GM19324 (cell line): ENCODE results near the gene PANX1.
"Not testable (repeated sequence)": the region's sequence is repeated elsewhere in the genome, so short reads cannot be mapped to it uniquely, and the experiment has no call there.

ENCODE experiments used
- ATAC-seq: cut with Tn5 transposase; IDR thresholded peaks from one replicate; pipeline ENCODE4 v1.9.1; 2021; ENCODE audit warnings: mild to moderate bottlenecking, moderate library complexity; ENCODE audit not compliant: unreplicated experiment, low FRiP score

PANX1 gene, protein sequence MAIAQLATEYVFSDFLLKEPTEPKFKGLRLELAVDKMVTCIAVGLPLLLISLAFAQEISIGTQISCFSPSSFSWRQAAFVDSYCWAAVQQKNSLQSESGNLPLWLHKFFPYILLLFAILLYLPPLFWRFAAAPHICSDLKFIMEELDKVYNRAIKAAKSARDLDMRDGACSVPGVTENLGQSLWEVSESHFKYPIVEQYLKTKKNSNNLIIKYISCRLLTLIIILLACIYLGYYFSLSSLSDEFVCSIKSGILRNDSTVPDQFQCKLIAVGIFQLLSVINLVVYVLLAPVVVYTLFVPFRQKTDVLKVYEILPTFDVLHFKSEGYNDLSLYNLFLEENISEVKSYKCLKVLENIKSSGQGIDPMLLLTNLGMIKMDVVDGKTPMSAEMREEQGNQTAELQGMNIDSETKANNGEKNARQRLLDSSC

GRCh38 chr11:94128746-94129511 lies at the start of gene PANX1:
PANX1 (plus strand) TSS chr11:94128841; CDS start chr11:94129313, 472 bp downstream.
- ATAC-seq: peak; percentile 91

DNA sequence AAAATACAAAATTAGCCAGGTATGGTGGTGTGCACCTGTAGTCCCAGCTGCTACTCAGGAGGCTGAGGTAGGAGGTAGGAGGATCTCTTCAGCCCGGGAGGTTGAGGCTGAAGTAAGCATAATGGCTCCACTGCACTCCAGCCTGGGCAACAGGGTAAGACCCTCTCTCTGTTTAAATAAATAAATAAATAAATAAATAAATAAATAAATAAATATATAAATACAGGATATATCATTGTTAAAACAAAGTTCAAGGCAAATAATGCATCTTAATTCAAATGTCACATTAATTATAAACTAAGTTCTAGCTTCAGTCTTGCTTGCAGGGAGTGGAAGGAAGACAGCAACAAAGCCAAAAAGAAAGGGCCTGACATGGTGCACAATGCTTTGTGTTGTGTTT lies 44.5 kb upstream of the PANX1 start:
- ATAC-seq: no peak

GRCh38 chr11:94088906-94089305 lies 39.7 kb upstream of the PANX1 start:
- no peak for ATAC-seq

DNA sequence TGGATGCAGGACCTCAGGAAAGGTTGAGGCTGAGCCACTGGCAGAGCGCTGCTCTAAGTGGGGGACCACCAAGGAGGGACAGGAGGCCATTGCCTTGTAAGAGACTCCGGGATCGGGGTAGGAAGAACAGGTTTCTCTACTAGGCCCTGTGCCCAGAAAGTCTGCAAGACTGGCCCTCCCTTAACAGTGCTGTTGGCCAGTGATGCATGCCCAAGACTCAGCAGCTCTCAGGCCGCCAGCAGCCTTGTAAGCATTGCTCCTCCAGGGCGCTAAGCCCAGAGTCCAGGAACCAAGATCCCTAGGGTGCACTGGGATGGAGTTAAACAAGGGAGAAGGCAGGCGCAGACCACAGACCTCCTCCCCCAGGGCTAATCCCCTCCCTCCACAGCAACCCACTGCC lies 39.3 kb upstream of the PANX1 start:
- no peak for ATAC-seq

GRCh38 chr11:94090401-94090800 lies 38.2 kb upstream of the PANX1 start:
- no peak for ATAC-seq

GRCh38 chr11:94091091-94091490 lies 37.5 kb upstream of the PANX1 start:
- ATAC-seq: no peak

- no peak for ATAC-seq
Observed at GRCh38 chr11:94100253-94100652, 28.4 kb upstream of the PANX1 start.

GRCh38 chr11:94103471-94103870 lies 25.2 kb upstream of the PANX1 start:
- ATAC-seq: no peak

GRCh38 chr11:94104734-94105133 lies 23.9 kb upstream of the PANX1 start:
- no peak for ATAC-seq

GRCh38 chr11:94106716-94107115 lies 21.9 kb upstream of the PANX1 start:
- ATAC-seq: no peak

DNA sequence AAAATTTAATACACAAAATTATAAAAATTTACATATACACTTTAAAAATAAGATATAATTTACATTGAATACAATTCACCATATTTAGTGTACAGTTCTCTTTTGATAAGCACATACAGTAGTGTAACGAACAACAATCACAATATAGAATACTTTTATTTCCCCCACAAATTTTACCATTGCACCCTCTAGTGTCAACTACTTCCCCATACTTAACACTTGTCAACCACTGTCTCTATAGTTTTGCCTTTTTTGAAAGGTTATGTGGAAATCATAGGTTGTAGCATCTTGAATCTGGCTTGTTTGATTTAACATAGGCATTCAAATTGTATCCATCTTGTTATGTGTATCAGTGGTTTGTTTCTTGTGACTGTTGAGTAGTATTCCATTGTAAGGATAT lies 21.3 kb upstream of the PANX1 start:
- no peak for ATAC-seq

- ATAC-seq: no peak
Observed at GRCh38 chr11:94111241-94111640, 17.4 kb upstream of the PANX1 start.

DNA sequence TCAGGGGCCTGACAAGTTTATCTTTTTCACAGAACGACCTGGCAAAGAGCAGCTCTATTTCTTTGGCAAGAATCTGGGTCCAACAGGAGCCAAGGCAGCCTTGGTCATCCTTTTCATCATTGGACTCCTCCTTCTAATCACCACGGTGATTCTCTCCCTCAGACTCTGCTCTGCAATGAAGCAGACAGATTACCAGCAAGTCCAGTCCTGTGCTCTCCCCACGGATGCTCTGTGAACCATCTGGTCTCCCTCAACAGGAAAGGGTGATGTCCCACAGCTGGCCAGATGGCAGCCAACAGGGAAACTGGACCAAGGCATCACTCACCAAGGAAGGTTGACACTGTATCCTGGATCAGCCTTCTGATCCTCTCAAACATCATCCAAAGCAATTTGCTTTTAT lies 17.0 kb upstream of the PANX1 start:
- no peak for ATAC-seq

GRCh38 chr11:94112206-94112953 lies 16.3 kb upstream of the PANX1 start:
- no peak for ATAC-seq

DNA sequence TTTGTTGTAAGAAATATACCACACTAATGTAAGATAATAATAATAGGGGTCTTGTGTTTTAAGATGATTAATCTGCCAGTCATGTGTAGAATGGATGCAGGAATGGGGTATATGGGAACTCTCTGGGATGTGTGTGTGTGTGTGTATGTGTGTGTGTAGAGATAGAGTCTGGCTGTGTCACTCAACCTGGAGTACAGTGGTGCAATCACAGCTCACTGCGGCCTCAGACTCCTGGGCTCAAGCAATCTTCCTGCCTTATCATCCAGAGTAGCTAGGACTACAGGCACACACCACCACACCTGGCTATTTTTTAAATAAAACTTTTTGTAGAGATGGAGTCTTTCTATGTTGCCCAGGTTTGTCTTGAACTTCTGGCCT lies 11.5 kb upstream of the PANX1 start:
- no peak for ATAC-seq

DNA sequence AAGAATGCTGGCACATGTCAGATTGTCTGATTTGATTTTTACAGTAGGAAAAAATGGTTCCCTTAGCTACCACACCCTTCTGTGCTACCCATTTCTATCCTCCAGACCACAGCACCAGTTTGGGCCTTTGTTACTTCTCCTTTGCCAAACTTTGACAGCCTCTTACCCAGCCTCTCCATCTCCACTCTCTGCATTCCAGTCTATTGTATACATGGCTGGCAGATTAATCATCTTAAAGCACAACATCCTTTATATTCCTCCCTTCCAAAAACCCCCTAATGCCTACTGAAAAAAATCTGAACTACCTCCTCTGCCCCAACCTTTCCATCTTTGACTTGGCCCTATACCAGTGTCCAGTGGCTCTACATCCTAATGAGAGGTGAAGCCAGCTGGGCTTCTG lies 10.8 kb upstream of the PANX1 start:
- no peak for ATAC-seq

GRCh38 chr11:94119676-94120075 lies 9.0 kb upstream of the PANX1 start:
- ATAC-seq: not testable (repeated sequence)

- ATAC-seq: not testable (repeated sequence)
Observed at GRCh38 chr11:94120516-94120915, 8.1 kb upstream of the PANX1 start.

DNA sequence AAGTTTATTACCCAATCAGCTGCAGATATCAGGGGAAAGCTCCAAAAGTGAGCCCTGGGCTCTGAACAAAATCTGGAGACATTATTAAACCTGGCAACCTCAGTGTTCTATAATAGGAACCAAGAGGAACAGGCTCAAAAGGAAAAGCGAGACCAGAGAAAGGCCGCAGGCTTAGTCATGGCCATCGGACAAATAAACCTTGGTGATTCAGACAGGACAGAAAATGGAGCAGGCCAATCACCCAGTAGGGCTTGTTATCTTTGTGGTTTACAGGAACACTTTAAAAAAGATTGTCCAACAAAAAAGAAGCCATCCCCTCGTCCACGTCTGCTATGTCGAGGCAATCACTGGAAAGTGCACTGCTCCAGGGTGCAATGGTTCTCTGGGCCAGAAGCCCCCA lies 7.7 kb upstream of the PANX1 start:
- ATAC-seq: no peak

- ATAC-seq: no peak
Observed at GRCh38 chr11:94125407-94126115, 3.1 kb upstream of the PANX1 start.

DNA sequence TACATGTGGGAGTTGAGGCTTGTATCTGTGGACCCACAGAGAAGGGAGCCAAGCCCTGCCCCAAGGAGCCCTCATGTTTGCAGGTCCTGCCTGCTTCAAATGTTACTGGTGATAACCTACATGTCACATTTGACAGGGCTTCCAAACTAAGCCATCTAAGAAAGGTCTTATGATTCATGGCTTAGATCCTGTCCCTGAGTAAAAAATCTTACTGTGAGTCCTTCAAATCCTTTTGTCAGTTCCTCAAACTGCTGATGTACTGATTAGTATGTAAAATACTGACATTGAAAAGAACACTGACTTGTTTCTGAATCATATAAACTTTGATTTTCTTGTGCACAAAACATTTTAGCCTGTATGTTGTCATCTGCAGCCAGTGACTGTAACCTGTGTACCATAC lies 1.0 kb upstream of the PANX1 start:
- ATAC-seq: no peak
